ENCODE results near the gene DNAJA3.

- no peak for TF ChIP-seq CTCF (IDR thresholded peaks at IDR 0.05)
- no peak for TF ChIP-seq POLR2AphosphoS5 (IDR thresholded peaks at IDR 0.05)
Observed at GRCh38 chr16:4399001-4399730, 26.5 kb upstream of the DNAJA3 start.

Measured in upper lobe of left lung (tissue), 4 donors.